Measurements from ENCODE around the gene TRMU. TPM values are rescaled to one million over a fixed set of nuclear protein-coding genes. Genes with fewer than 3 reads are reported as not detected.
A peak's percentile ranks its signal among the peaks of the same experiment; 100 is the strongest.

TRMU gene
- total RNA-seq, 2 experiments from 2014 or later, result 84.0 to 84.6 TPM

GRCh38 chr22:46369716-46370583 lies 34.4 kb downstream of the TRMU start:
- Mint-ChIP-seq H3K27me3 (ENCODE audit: low read depth) (peaks cover 22% of the 10 kb centered on the region), H3K9me3 (ENCODE audit: insufficient read depth) (no peaks in the 10 kb centered on the region), H3K4me1 (ENCODE audit: low read depth) (peaks cover 31% of the 10 kb centered on the region), H3K36me3 (ENCODE audit: low read depth) (peaks cover 1% of the 10 kb centered on the region), H3K27ac (no peak overlapping the region), H3K4me3 (no peak overlapping the region)
- DNase-seq, result no peak
- no peak for ATAC-seq
- ChIA-PET POLR2A (no interaction called here), CTCF (no interaction called here)

GRCh38 chr22:46370584-46371291 lies 35.2 kb downstream of the TRMU start:
- peaks cover 1% of the 10 kb centered on the region for H3K36me3 Mint-ChIP-seq (ENCODE audit: low read depth)
- H3K27me3 Mint-ChIP-seq (ENCODE audit: low read depth), result peaks cover 28% of the 10 kb centered on the region
- POLR2A ChIA-PET, result no interaction called here
- peaks cover 31% of the 10 kb centered on the region for H3K4me1 Mint-ChIP-seq (ENCODE audit: low read depth)
- CTCF ChIA-PET, result no interaction called here
- H3K4me3 Mint-ChIP-seq, result no peak overlapping the region
- peak overlapping the region; percentile 35 for H3K27ac Mint-ChIP-seq
- DNase-seq (peak; percentile 41), ATAC-seq (no peak)
- peaks cover 6% of the 10 kb centered on the region for H3K9me3 Mint-ChIP-seq (ENCODE audit: insufficient read depth)

- H3K9me3 Mint-ChIP-seq (ENCODE audit: insufficient read depth), result peaks cover 12% of the 10 kb centered on the region
- H3K36me3 Mint-ChIP-seq (ENCODE audit: low read depth), result peaks cover 1% of the 10 kb centered on the region
- peaks cover 31% of the 10 kb centered on the region for H3K4me1 Mint-ChIP-seq (ENCODE audit: low read depth)
- no peak overlapping the region for H3K27ac Mint-ChIP-seq
- ATAC-seq (no peak), DNase-seq (no peak)
- ChIA-PET POLR2A (no interaction called here), CTCF (no interaction called here)
- peaks cover 30% of the 10 kb centered on the region for H3K27me3 Mint-ChIP-seq (ENCODE audit: low read depth)
- no peak overlapping the region for H3K4me3 Mint-ChIP-seq
These were observed 36.2 kb downstream of the TRMU start for GRCh38 chr22:46371623-46372226.

DNA sequence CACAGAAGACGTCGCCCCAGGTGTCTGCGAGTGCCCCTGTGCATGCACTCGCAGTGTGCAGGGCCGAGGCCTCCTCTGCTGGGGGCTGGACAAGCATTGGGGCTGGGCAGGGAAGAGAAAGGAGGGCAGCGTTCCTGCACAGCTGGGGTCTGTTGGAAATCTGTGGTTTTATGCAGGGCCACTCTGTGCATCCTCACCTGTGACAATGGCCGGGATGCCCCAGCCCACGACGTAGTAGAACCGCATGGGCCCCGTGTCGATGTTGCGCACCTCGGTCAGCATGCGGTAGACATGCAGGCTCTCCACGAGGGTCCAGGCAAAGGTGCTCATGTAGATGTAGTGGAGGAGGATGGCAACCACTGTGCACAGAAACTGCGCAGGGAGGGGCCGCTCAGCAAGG lies 37.2 kb downstream of the TRMU start:
- no peak overlapping the region for H3K4me3 Mint-ChIP-seq
- H3K27me3 Mint-ChIP-seq (ENCODE audit: low read depth), result peaks cover 30% of the 10 kb centered on the region
- peaks cover 31% of the 10 kb centered on the region for H3K4me1 Mint-ChIP-seq (ENCODE audit: low read depth)
- peaks cover 1% of the 10 kb centered on the region for H3K36me3 Mint-ChIP-seq (ENCODE audit: low read depth)
- ATAC-seq, result no peak
- H3K9me3 Mint-ChIP-seq (ENCODE audit: insufficient read depth), result peaks cover 12% of the 10 kb centered on the region
- no peak for DNase-seq
- POLR2A ChIA-PET, result no interaction called here
- CTCF ChIA-PET, result no interaction called here
- H3K27ac Mint-ChIP-seq, result no peak overlapping the region

GRCh38 chr22:46373159-46373558 lies 37.6 kb downstream of the TRMU start:
- DNase-seq (no peak), ATAC-seq (no peak)
- ChIA-PET POLR2A (no interaction called here), CTCF (no interaction called here)
- H3K4me3 Mint-ChIP-seq, result no peak overlapping the region
- peaks cover 12% of the 10 kb centered on the region for H3K9me3 Mint-ChIP-seq (ENCODE audit: insufficient read depth)
- H3K4me1 Mint-ChIP-seq (ENCODE audit: low read depth), result peaks cover 31% of the 10 kb centered on the region
- H3K36me3 Mint-ChIP-seq (ENCODE audit: low read depth), result peaks cover 1% of the 10 kb centered on the region
- peaks cover 30% of the 10 kb centered on the region for H3K27me3 Mint-ChIP-seq (ENCODE audit: low read depth)
- no peak overlapping the region for H3K27ac Mint-ChIP-seq

DNA sequence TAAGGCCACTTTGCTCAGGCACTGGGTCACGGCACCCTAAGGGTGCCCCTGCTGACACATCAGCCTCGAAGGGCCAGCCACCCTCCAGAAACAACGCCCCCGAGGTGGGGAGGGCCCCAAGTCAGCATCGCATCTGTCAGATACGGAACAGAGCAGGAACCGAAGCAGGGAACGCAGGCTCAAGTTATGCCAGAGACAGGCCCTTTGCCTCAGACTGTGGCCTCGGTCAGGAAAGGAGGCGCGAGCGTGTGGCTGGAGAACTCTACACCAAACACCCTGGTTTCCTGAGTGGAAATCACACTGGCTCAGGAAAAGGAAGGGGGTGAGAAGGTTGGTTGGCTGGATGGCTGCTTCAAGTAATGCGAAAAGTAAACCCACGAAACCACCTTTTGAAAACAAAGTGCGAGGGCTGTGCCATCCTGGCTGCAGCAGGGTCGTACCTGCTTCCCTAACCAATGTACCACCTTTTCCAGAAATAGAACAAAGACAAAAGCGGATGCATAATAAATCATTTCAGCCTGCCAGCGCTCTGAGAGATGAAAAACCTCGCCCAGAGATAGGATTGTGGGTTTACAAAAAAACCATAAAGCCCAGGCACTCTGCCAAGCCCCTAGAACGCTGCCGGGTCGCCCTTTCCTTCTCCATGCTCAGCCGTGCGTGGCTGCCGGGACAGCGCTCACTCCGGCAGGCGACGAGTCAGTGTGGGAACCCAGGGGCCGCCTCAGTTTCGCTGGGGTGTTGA lies 38.6 kb downstream of the TRMU start:
- DNase-seq (peak; percentile 27), ATAC-seq (peak; percentile 29)
- Mint-ChIP-seq H3K36me3 (ENCODE audit: low read depth) (peaks cover 1% of the 10 kb centered on the region), H3K9me3 (ENCODE audit: insufficient read depth) (peaks cover 12% of the 10 kb centered on the region), H3K27ac (no peak overlapping the region), H3K27me3 (ENCODE audit: low read depth) (peaks cover 30% of the 10 kb centered on the region), H3K4me3 (no peak overlapping the region), H3K4me1 (ENCODE audit: low read depth) (peaks cover 31% of the 10 kb centered on the region)
- POLR2A ChIA-PET, result no interaction called here
- CTCF ChIA-PET, result no interaction called here

- H3K9me3 Mint-ChIP-seq (ENCODE audit: insufficient read depth), result peaks cover 12% of the 10 kb centered on the region
- ChIA-PET CTCF (no interaction called here), POLR2A (no interaction called here)
- DNase-seq, result no peak
- H3K27ac Mint-ChIP-seq, result no peak overlapping the region
- H3K27me3 Mint-ChIP-seq (ENCODE audit: low read depth), result peaks cover 30% of the 10 kb centered on the region
- ATAC-seq, result no peak
- peaks cover 30% of the 10 kb centered on the region for H3K4me1 Mint-ChIP-seq (ENCODE audit: low read depth)
- no peak overlapping the region for H3K4me3 Mint-ChIP-seq
- peaks cover 1% of the 10 kb centered on the region for H3K36me3 Mint-ChIP-seq (ENCODE audit: low read depth)
These were observed 39.4 kb downstream of the TRMU start for GRCh38 chr22:46374663-46375474.

DNA sequence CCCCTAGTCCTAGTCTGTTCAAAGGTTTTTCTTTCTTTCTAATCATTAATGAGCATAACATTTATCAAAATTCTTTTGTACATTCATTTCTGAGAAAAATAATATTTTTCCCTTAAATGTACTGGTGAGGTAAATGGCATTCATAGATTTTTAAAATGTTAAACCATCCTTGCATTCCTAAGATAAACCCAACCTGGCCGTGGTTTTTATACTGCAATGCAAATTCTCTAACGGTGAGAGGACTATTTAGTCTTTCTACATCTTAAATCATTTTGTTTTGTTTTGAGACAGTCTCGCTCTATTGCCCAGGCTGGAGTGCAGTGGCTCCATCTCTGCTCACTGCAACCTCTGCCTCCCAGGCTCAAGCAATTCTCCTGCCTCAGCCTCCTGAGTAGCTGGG lies 40.6 kb downstream of the TRMU start:
- ChIA-PET CTCF (no interaction called here), POLR2A (no interaction called here)
- Mint-ChIP-seq H3K4me1 (ENCODE audit: low read depth) (peaks cover 18% of the 10 kb centered on the region), H3K36me3 (ENCODE audit: low read depth) (peaks cover 1% of the 10 kb centered on the region), H3K27ac (no peak overlapping the region), H3K4me3 (no peak overlapping the region), H3K27me3 (ENCODE audit: low read depth) (peaks cover 30% of the 10 kb centered on the region), H3K9me3 (ENCODE audit: insufficient read depth) (peaks cover 12% of the 10 kb centered on the region)
- no peak for ATAC-seq
- no peak for DNase-seq

GRCh38 chr22:46376908-46377524 lies 41.5 kb downstream of the TRMU start:
- DNase-seq, result no peak
- H3K36me3 Mint-ChIP-seq (ENCODE audit: low read depth), result peaks cover 1% of the 10 kb centered on the region
- POLR2A ChIA-PET, result no interaction called here
- peaks cover 12% of the 10 kb centered on the region for H3K9me3 Mint-ChIP-seq (ENCODE audit: insufficient read depth)
- no peak for ATAC-seq
- CTCF ChIA-PET, result interaction anchor here (0.9 kb wide), 1 partner anchor 9 kb away, joined by 3 read pairs; no protein-coding TSS in a partner anchor
- H3K27ac Mint-ChIP-seq, result no peak overlapping the region
- H3K4me3 Mint-ChIP-seq, result no peak overlapping the region
- H3K27me3 Mint-ChIP-seq (ENCODE audit: low read depth), result peaks cover 24% of the 10 kb centered on the region
- H3K4me1 Mint-ChIP-seq (ENCODE audit: low read depth), result peaks cover 14% of the 10 kb centered on the region

- H3K4me3 Mint-ChIP-seq, result no peak overlapping the region
- ATAC-seq (no peak), DNase-seq (no peak)
- H3K36me3 Mint-ChIP-seq (ENCODE audit: low read depth), result peaks cover 1% of the 10 kb centered on the region
- H3K27ac Mint-ChIP-seq, result no peak overlapping the region
- peaks cover 14% of the 10 kb centered on the region for H3K4me1 Mint-ChIP-seq (ENCODE audit: low read depth)
- peaks cover 19% of the 10 kb centered on the region for H3K27me3 Mint-ChIP-seq (ENCODE audit: low read depth)
- peaks cover 12% of the 10 kb centered on the region for H3K9me3 Mint-ChIP-seq (ENCODE audit: insufficient read depth)
- CTCF ChIA-PET, result no interaction called here
- POLR2A ChIA-PET, result no interaction called here
These were observed 42.3 kb downstream of the TRMU start for GRCh38 chr22:46377525-46378425.

All from activated CD8-positive, alpha-beta T cell treated with anti-CD3 and anti-CD28 coated beads, Interleukin-2, amount 10 ng/mL, durations not matched to agents 7 days and 5 days (primary cell).